ENCODE results near the gene ADRA2B. TPM values are rescaled to one million over a fixed set of nuclear protein-coding genes. Genes with fewer than 3 reads are reported as not detected.

Gene ADRA2B
- total and polyA plus RNA-seq, 2 donors (not counting 3 experiments of a cell fraction or from before 2014, with no cell fraction given) = not detected

GRCh38 chr2:96159084-96159830 is 42.9 kb upstream of the ADRA2B start:
- intact Hi-C loops (cut with micrococcal nuclease) (no loop called here), dilution Hi-C loops (cut with MboI; ENCODE audit: extremely low pct_ligation_motif_present, low sequenced_read_pairs) (no loop called here)
- no peak for DNase-seq (ENCODE audit: low read depth, low spot score)
- no peak overlapping the region for H3K4me3 ChIP-seq (replicated peaks in 1 of 3; ENCODE audit: insufficient read depth in 1 of 3, low read depth in 1 of 3, low read length in 3 of 3)
- BruUV-seq (replicated peaks) = no TSS peak
- TF ChIP-seq EZH2 (IDR thresholded peaks at IDR 0.05; ENCODE audit: borderline replicate concordance, low read depth, low read length, severe bottlenecking) = no peak
- no peak for TF ChIP-seq JUN (IDR thresholded peaks at IDR 0.05; ENCODE audit: borderline replicate concordance, insufficient read depth, insufficient read length, low read depth)
- TF ChIP-seq FOS (IDR thresholded peaks at IDR 0.05; ENCODE audit: borderline replicate concordance, insufficient read depth, low read length) = no peak
- TF ChIP-seq CTCF (IDR thresholded peaks at IDR 0.05; ENCODE audit: extremely low read depth in 1 of 2, insufficient read depth in 1 of 2, low read depth in 1 of 2, low read length in 2 of 2) = no peak
- TF ChIP-seq GATA2 (IDR thresholded peaks at IDR 0.05; ENCODE audit: insufficient read depth, insufficient read length, low read depth, low read length) = no peak
- TF ChIP-seq MYC (IDR thresholded peaks at IDR 0.05; ENCODE audit: low read depth, low read length) = no peak
- no peak for TF ChIP-seq POLR2AphosphoS5 (IDR thresholded peaks at IDR 0.05; ENCODE audit: insufficient read depth, low read depth, low read length)
- H3K4me1 ChIP-seq (ENCODE audit: control insufficient read depth, extremely low read depth, insufficient read depth, low read length) = no peaks in the 10 kb centered on the region
- no peaks in the 10 kb centered on the region for H3K79me2 ChIP-seq (ENCODE audit: control insufficient read depth, insufficient read depth, low read length)
- no peak overlapping the region for H3K9ac ChIP-seq (replicated peaks; ENCODE audit: extremely low read depth, insufficient read depth, low read length)
- no peaks in the 10 kb centered on the region for H4K20me1 ChIP-seq (replicated peaks; ENCODE audit: control insufficient read depth, extremely low read depth, insufficient read depth, low read length)
- H3K9me3 ChIP-seq (replicated peaks; ENCODE audit: control insufficient read depth, insufficient read depth, low read length) = no peaks in the 10 kb centered on the region
- no peaks in the 10 kb centered on the region for H3K9me1 ChIP-seq (replicated peaks; ENCODE audit: control insufficient read depth, extremely low read depth, insufficient read depth, low read length)
- H3K36me3 ChIP-seq (ENCODE audit: control insufficient read depth in 2 of 2, extremely low read depth in 1 of 2, insufficient read depth in 2 of 2, low read length in 2 of 2) = no peaks in the 10 kb centered on the region
- H3K27me3 ChIP-seq (ENCODE audit: control insufficient read depth in 2 of 2, insufficient read depth in 2 of 2, low read length in 2 of 2) = peaks cover 0 to 6% of the 10 kb centered on the region in 2 experiments
- no peak for FAIRE-seq
- no peak overlapping the region for H3K4me2 ChIP-seq (ENCODE audit: insufficient read depth, low read length)
- ChIA-PET CTCF (interaction anchor here (1.1 to 4.0 kb wide), 2 partner anchors 16 to 40 kb away, joined by 3 to 23 read pairs; no protein-coding TSS in a partner anchor), POLR2A (no interaction called here)
- H2AFZ ChIP-seq (ENCODE audit: low read depth, low read length) = no peak overlapping the region
- no peak overlapping the region for H3K27ac ChIP-seq (ENCODE audit: insufficient read depth, low read depth, low read length)

All from endothelial cell of umbilical vein (primary cell).